ENCODE results near the gene SIRPA.

DNA sequence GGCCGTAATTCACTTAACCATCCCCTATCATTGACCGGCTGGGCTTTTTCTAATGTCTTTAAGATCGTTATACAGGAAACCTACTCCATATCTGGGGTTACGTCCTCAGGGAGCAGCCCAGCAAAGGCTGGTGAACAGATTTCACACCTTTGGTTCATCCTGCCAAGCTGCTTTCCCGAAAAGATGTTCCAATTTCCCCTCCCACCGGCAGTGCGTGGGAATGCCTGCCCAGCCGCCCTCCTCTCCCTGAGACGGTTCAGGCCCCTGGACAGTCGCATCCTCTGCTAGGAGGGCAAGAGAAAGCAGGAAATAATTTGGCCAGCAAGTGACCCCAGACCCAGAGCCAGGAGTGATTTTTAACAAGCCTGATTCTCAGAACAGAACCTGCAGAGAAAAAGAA lies 16.3 kb downstream of the SIRPA start:
- no peak for TF ChIP-seq TCF12 (IDR thresholded peaks at IDR 0.05; ENCODE audit: low read depth)
- no peak for TF ChIP-seq TAF1 (IDR thresholded peaks at IDR 0.05; ENCODE audit: low read depth)
- no peak for TF ChIP-seq CREB1 (IDR thresholded peaks at IDR 0.05; ENCODE audit: low read depth)
- no peak for TF ChIP-seq EGR1 (IDR thresholded peaks at IDR 0.05)
- TF ChIP-seq, protein P1, sequence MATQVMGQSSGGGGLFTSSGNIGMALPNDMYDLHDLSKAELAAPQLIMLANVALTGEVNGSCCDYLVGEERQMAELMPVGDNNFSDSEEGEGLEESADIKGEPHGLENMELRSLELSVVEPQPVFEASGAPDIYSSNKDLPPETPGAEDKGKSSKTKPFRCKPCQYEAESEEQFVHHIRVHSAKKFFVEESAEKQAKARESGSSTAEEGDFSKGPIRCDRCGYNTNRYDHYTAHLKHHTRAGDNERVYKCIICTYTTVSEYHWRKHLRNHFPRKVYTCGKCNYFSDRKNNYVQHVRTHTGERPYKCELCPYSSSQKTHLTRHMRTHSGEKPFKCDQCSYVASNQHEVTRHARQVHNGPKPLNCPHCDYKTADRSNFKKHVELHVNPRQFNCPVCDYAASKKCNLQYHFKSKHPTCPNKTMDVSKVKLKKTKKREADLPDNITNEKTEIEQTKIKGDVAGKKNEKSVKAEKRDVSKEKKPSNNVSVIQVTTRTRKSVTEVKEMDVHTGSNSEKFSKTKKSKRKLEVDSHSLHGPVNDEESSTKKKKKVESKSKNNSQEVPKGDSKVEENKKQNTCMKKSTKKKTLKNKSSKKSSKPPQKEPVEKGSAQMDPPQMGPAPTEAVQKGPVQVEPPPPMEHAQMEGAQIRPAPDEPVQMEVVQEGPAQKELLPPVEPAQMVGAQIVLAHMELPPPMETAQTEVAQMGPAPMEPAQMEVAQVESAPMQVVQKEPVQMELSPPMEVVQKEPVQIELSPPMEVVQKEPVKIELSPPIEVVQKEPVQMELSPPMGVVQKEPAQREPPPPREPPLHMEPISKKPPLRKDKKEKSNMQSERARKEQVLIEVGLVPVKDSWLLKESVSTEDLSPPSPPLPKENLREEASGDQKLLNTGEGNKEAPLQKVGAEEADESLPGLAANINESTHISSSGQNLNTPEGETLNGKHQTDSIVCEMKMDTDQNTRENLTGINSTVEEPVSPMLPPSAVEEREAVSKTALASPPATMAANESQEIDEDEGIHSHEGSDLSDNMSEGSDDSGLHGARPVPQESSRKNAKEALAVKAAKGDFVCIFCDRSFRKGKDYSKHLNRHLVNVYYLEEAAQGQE (IDR thresholded peaks at IDR 0.05; ENCODE audit: low read depth), result no peak
- no peak for TF ChIP-seq YY1 (IDR thresholded peaks at IDR 0.05; ENCODE audit: low read depth)
- no peak for TF ChIP-seq RAD21 (IDR thresholded peaks at IDR 0.05; ENCODE audit: low read depth)
- no peak for TF ChIP-seq NFIC (IDR thresholded peaks at IDR 0.05)
- TF ChIP-seq, protein P2, sequence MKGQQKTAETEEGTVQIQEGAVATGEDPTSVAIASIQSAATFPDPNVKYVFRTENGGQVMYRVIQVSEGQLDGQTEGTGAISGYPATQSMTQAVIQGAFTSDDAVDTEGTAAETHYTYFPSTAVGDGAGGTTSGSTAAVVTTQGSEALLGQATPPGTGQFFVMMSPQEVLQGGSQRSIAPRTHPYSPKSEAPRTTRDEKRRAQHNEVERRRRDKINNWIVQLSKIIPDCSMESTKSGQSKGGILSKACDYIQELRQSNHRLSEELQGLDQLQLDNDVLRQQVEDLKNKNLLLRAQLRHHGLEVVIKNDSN (IDR thresholded peaks at IDR 0.05), result no peak
- TF ChIP-seq, protein P3, sequence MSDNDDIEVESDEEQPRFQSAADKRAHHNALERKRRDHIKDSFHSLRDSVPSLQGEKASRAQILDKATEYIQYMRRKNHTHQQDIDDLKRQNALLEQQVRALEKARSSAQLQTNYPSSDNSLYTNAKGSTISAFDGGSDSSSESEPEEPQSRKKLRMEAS (IDR thresholded peaks at IDR 0.05), result no peak
- no peak for TF ChIP-seq EP300 (IDR thresholded peaks at IDR 0.05; ENCODE audit: borderline replicate concordance)
